Mucosa of descending colon (tissue), 3 donors: Measurements from ENCODE around the gene GOT2. TPM values are rescaled to one million over a fixed set of nuclear protein-coding genes. Genes with fewer than 3 reads are reported as not detected.
"Not testable (repeated sequence)": the region's sequence is repeated elsewhere in the genome, so short reads cannot be mapped to it uniquely, and the experiment has no call there.

Experiments
- ATAC-seq: fragments of 200-7000 bp; cut with Tn5 transposase; one replicate; pipeline ENCODE4 v1.9.1; 2020; ENCODE audit warnings: mild to moderate bottlenecking, moderate library complexity
- DNase-seq, 3 donors: peaks; one replicate each; pipeline ENCODE4 v3.0.0-alpha.2; 2020
- H3K36me3 ChIP-seq: fragments of 200-600 bp; one replicate; pipeline ENCODE4 v1.8.0; 2021; ENCODE audit warnings: low read depth, mild to moderate bottlenecking
- H3K4me1 ChIP-seq: fragments of 200-600 bp; one replicate; pipeline ENCODE4 v1.8.0; 2021; ENCODE audit warnings: low read depth, mild to moderate bottlenecking
- H3K4me3 ChIP-seq: fragments of 200-600 bp; one replicate; pipeline ENCODE4 v1.8.0; 2021; ENCODE audit warnings: mild to moderate bottlenecking
- H3K9me3 ChIP-seq: fragments of 200-600 bp; one replicate; pipeline ENCODE4 v1.8.0; 2021; ENCODE audit warnings: mild to moderate bottlenecking
- CTCF ChIP-seq: fragments of 200-600 bp; IDR thresholded peaks from one replicate; pipeline ENCODE4 v1.8.0; 2022; ENCODE audit warnings: antibody characterized with exemption, mild to moderate bottlenecking
- intact Hi-C, 2 donors: fragments of 100-400 bp; cut with DNase I in 1 of 2; cut with micrococcal nuclease in 1 of 2; formaldehyde crosslinking; loops; one replicate each; pipeline versions ENCODE4 v1.11.0 to v1.11.1; 2022; cut with DNase I, micrococcal nuclease
- total RNA-seq, 3 donors: library from RNA; stranded (reverse); fragmentation: NEBNext Ultra II Directional in 2 of 3; extraction: Animal tissue kit (Norgen Biotek cat#: 25700) in 2 of 3; gene quantifications; one replicate each; pipeline versions ENCODE4 v1.2.1 to v1.2.4, GENCODE V29; 2021 to 2023
- donor health status: DM: no; HTN: no; CAD: no; lungs with moderate emphysema.
- donor health status: DM: no; HTN: no; CAD: no.
- donor health status: DM: no; HTN: yes; CAD: no.

GOT2 gene
- total RNA-seq, 3 donors from 2014 or later = 95.0 to 120 (median 116) TPM

- no peak for TF ChIP-seq CTCF
- H3K4me1 ChIP-seq = peaks cover 2% of the 10 kb centered on the region
- H3K4me3 ChIP-seq = no peak overlapping the region
- H3K36me3 ChIP-seq = no peaks in the 10 kb centered on the region
- ATAC-seq = no peak
- DNase-seq = no peak
- intact Hi-C loops = no loop called here
- no peaks in the 10 kb centered on the region for H3K9me3 ChIP-seq
These were observed 55.8 kb downstream of the GOT2 start for GRCh38 chr16:58678269-58678668.

GRCh38 chr16:58670946-58671583 is 63.1 kb downstream of the GOT2 start:
- Histone ChIP-seq H3K4me3 (no peak overlapping the region), H3K4me1 (no peaks in the 10 kb centered on the region), H3K9me3 (no peaks in the 10 kb centered on the region), H3K36me3 (no peaks in the 10 kb centered on the region)
- intact Hi-C loops = no loop called here
- DNase-seq (peak in 1 of 3 donors; percentile 30), ATAC-seq (no peak)
- no peak for TF ChIP-seq CTCF

GRCh38 chr16:58670177-58670576 is 63.9 kb downstream of the GOT2 start:
- DNase-seq = peak in 1 of 3 donors; percentile 12
- H3K9me3 ChIP-seq = no peaks in the 10 kb centered on the region
- no peak overlapping the region for H3K4me3 ChIP-seq
- no peaks in the 10 kb centered on the region for H3K36me3 ChIP-seq
- no peaks in the 10 kb centered on the region for H3K4me1 ChIP-seq
- intact Hi-C loops = no loop called here
- TF ChIP-seq CTCF = no peak
- ATAC-seq = no peak

GRCh38 chr16:58665200-58665599 is 68.9 kb downstream of the GOT2 start:
- Histone ChIP-seq H3K4me1 (no peaks in the 10 kb centered on the region), H3K4me3 (no peak overlapping the region), H3K36me3 (no peaks in the 10 kb centered on the region), H3K9me3 (no peaks in the 10 kb centered on the region)
- no peak for TF ChIP-seq CTCF
- ATAC-seq (no peak), DNase-seq (no peak)
- intact Hi-C loops = no loop called here

GRCh38 chr16:58661199-58661830 is 72.8 kb downstream of the GOT2 start:
- no peaks in the 10 kb centered on the region for H3K4me1 ChIP-seq
- peak in 1 of 3 donors; percentile 58 for DNase-seq
- peak; percentile 95 for ATAC-seq
- intact Hi-C loops = no loop called here
- no peaks in the 10 kb centered on the region for H3K36me3 ChIP-seq
- H3K9me3 ChIP-seq = no peaks in the 10 kb centered on the region
- TF ChIP-seq CTCF = no peak
- no peak overlapping the region for H3K4me3 ChIP-seq

GRCh38 chr16:58659911-58660310 is 74.2 kb downstream of the GOT2 start:
- H3K36me3 ChIP-seq, H3K9me3 ChIP-seq, H3K4me3 ChIP-seq, H3K4me1 ChIP-seq, DNase-seq, ATAC-seq, intact Hi-C loops: not testable (repeated sequence)
